ENCODE measurements around the gene FANCM. TPM values are rescaled to one million over a fixed set of nuclear protein-coding genes. Genes with fewer than 3 reads are reported as not detected.

The FANCM gene
- total RNA-seq, 3 donors from 2014 or later, result 8.2 to 17.4 (median 8.5) TPM

DNA sequence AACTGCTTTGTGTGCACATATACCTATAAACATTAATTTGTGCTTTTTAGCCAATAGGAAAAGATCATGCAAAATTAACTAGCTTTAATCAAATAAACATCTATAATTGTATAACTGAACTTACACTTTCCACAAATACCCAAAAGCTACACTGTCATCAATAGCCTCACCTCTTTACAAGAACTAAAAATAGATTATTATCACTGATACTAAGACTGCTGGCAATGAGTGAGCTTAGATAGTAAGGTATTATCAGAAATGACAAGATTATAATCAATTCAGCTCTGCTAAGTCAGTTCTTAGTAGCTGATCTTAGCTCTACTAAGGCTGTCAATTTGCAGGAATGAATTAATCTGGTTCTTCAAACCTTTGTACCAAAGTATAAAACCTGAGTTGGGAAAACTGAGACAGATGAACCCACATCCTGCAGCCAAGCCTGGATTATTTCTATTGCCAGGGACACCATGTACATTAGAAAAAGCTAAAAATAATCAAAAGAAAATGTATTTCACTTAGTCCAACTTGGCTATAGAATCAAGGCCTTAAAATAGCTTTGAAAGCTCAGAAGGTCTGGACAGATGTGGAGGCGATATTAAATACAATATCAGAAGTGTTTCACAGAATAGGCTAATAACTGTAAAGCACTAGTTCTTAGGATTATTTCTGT is 6.6 kb upstream of the FANCM start:
- Histone ChIP-seq H3K27me3 (no peaks in the 10 kb centered on the region), H3K36me3 (no peaks in the 10 kb centered on the region), H3K4me1 (no peaks in the 10 kb centered on the region), H3K27ac (no peak overlapping the region), H3K9me3 (no peaks in the 10 kb centered on the region), H3K4me3 (no peak overlapping the region)
- no peak for DNase-seq (ENCODE audit: low spot score in 2 of 2)
- intact Hi-C loops (cut with DNase I; ENCODE audit: low total_unique reads), result no loop called here
- no peak for TF ChIP-seq POLR2A (IDR thresholded peaks at IDR 0.05)
- TF ChIP-seq POLR2AphosphoS5 (IDR thresholded peaks at IDR 0.05), result no peak
- TF ChIP-seq, protein P1, sequence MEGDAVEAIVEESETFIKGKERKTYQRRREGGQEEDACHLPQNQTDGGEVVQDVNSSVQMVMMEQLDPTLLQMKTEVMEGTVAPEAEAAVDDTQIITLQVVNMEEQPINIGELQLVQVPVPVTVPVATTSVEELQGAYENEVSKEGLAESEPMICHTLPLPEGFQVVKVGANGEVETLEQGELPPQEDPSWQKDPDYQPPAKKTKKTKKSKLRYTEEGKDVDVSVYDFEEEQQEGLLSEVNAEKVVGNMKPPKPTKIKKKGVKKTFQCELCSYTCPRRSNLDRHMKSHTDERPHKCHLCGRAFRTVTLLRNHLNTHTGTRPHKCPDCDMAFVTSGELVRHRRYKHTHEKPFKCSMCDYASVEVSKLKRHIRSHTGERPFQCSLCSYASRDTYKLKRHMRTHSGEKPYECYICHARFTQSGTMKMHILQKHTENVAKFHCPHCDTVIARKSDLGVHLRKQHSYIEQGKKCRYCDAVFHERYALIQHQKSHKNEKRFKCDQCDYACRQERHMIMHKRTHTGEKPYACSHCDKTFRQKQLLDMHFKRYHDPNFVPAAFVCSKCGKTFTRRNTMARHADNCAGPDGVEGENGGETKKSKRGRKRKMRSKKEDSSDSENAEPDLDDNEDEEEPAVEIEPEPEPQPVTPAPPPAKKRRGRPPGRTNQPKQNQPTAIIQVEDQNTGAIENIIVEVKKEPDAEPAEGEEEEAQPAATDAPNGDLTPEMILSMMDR (IDR thresholded peaks at IDR 0.05), result no peak

DNA sequence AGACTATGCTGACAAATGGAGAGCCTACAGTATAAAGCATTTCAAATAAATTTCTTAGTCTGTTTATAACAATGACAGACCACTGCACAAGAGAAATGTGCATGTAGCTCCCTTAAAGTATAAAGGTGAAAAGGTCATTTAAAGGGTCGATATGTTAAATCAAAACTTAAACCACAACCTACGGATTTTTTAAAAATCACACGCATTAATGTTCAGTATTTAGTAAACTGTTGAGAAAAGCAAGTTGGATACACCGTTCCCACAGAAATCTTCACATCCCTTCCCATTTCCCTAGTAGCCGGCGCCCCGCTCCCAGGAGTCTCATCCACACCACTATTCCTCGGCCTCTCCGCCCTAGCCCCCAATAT is 2.1 kb upstream of the FANCM start:
- Histone ChIP-seq H3K4me1 (peaks cover 0 to 17% of the 10 kb centered on the region in 2 donors), H3K27me3 (no peaks in the 10 kb centered on the region), H3K27ac (peak overlapping the region; percentile 84 to 85), H3K4me3 (peak overlapping the region; percentile 59 to 78 (median 65)), H3K36me3 (no peaks in the 10 kb centered on the region), H3K9me3 (no peaks in the 10 kb centered on the region)
- DNase-seq (ENCODE audit: low spot score in 2 of 2), result no peak
- intact Hi-C loops (cut with DNase I; ENCODE audit: low total_unique reads), result loop anchor here (5.0 kb wide), 1 partner anchor 171 kb away; the partner anchor contains the start of genes KLHL28 and TOGARAM1
- TF ChIP-seq, protein P1 (IDR thresholded peaks at IDR 0.05), result no peak
- TF ChIP-seq POLR2A (IDR thresholded peaks at IDR 0.05) (no peak), POLR2AphosphoS5 (IDR thresholded peaks at IDR 0.05) (no peak)

DNA sequence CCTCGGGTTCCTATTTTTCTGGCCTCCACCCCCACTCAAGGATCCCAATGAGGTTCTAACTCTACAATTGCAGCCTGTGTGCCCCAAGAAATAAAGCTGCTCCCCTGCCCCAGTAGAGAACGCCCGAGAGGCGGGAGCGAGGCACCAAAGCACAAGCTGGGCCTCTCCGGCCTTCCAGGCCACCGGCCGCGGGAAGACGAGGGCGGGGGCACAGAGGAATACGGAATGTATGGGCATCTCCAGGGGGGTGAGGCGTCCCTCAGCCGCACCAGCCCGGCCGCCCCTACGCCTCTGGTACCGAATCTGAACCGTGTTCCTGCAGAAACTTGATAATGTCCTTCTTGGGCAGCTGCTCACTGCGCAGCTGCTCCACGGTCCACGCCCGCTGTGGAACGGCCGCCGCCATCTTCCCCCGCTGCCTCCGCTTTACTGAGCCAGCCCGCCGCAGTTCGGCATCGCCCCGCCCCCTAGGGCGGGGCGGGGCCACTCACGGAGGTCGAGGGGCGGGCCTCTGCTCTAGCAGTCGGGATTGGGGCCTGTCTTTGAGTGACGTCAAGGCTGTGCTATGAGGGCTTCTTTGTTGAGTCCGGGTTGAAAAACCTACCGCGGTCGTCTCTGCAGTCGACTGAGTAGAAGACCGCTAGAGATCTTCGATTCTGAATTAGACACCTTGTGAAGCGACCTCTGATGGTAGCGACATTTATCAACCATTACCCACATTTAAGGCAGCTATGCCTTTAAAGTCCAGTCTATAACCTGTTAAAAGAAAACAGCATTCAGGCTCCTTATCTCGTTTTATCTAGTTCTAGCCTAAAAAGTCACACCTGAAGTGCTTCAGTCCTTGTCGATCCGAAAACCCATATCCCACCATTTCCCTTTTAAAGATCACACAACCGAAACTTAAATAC is 1.4 kb upstream of the FANCM start, which contains the start of gene FKBP3:
TSS of gene FKBP3 (minus strand) at position 431 of the 908 bp plus-strand sequence. CDS start at position 406, 25 bp downstream.
- no peaks in the 10 kb centered on the region for H3K36me3 ChIP-seq
- H3K4me3 ChIP-seq, result peak within 1 kb of the TSS; percentile 59 to 78 (median 65)
- H3K27me3 ChIP-seq, result no peaks in the 10 kb centered on the region
- peak within 1 kb of the TSS; percentile 85 to 88 for H3K27ac ChIP-seq
- intact Hi-C loops (cut with DNase I; ENCODE audit: low total_unique reads), result loop anchor here (5.0 kb wide), 1 partner anchor 172 kb away; the partner anchor contains the start of genes KLHL28 and TOGARAM1
- no peaks in the 10 kb centered on the region for H3K9me3 ChIP-seq
- H3K4me1 ChIP-seq, result peaks cover 0 to 17% of the 10 kb centered on the region in 2 donors
- TF ChIP-seq POLR2AphosphoS5 (IDR thresholded peaks at IDR 0.05) (peak; percentile 92 to 97 (median 94)), POLR2A (IDR thresholded peaks at IDR 0.05) (peak; percentile 87)
- TF ChIP-seq, protein P1 (IDR thresholded peaks at IDR 0.05), result no peak
- peak; percentile 94 to 97 for DNase-seq (ENCODE audit: low spot score in 2 of 2)

DNA sequence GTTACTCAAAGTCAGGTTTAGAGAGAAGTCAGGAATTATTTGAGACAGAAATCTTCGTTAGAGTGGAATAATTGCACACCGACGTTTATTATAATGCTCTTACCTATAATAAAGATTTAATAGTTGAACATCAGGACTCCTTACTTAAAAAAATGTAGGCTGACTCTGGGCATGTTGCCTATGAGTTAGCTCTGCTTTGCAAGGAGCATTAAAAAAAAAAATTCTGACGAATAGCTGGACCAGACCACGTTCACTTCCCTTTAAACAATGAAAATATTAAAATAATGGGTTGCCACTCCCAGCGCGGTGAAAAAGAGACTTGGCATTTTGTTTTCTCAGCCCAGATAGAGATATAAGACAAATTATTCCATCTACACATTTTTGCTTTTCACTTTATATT is 574 bp upstream of the FANCM start:
- peaks cover 0 to 17% of the 10 kb centered on the region in 2 donors for H3K4me1 ChIP-seq
- H3K9me3 ChIP-seq, result no peaks in the 10 kb centered on the region
- H3K27me3 ChIP-seq, result no peaks in the 10 kb centered on the region
- intact Hi-C loops (cut with DNase I; ENCODE audit: low total_unique reads), result no loop called here
- TF ChIP-seq, protein P1 (IDR thresholded peaks at IDR 0.05), result no peak
- no peak for DNase-seq (ENCODE audit: low spot score in 2 of 2)
- peak overlapping the region; percentile 85 to 88 for H3K27ac ChIP-seq
- peak overlapping the region; percentile 59 to 78 (median 65) for H3K4me3 ChIP-seq
- no peaks in the 10 kb centered on the region for H3K36me3 ChIP-seq

Data from breast epithelium (tissue), 4 donors.